SIG-M5 treated with dmso at 0.1 percent for 504 hours (cell line): ENCODE results near the gene IL19.
"Not testable (repeated sequence)": the region's sequence is repeated elsewhere in the genome, so short reads cannot be mapped to it uniquely, and the experiment has no call there.

Experiments used
- DNase-seq: peaks from one replicate; lab custom pipeline; 2025; ENCODE audit not compliant: unreplicated experiment; lab: John Stamatoyannopoulos, UW

The IL19 gene

DNA sequence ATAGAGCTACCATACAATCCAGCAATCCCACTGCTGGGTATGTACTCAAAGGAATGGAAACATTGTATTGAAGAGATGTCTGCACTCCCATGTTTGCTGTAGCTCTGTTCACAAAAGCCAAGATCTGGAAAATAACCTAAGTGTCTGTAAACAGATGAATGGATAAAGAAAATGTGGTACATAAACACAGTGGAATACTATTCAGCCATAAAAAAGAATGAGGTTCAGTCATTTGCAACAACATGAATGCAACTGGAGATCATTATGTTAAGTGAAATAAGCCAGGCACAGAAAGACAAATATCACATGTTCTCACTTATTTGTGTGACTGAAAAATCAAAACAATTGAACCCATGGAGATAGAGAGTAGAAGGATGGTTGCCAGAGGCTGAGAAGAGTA, 83.1 kb downstream of the IL19 start:
- not testable (repeated sequence) for DNase-seq

GRCh38 chr1:206854401-206855129, 84.0 kb downstream of the IL19 start:
- DNase-seq: no peak

DNA sequence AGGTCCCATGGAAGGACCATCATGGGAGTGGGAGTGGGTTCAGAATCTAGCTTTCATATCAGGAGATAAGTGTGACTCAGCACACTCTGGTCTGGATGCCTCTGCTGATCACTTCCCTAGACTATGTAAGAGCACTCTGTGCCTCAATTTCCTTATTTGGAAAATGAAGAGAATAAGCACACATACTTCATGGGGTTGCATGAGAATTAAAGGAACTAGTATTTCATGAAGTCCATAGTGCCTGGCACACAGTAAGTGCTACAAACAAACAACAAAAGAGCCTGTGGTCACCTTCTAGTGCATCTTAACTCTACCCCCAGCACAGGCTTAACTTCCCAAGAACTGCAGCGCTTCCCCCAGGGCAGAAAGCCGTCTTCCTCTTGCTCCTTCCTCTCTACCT, 85.3 kb downstream of the IL19 start:
- no peak for DNase-seq

GRCh38 chr1:206856674-206857464, 86.3 kb downstream of the IL19 start:
- DNase-seq: peak; percentile 24

GRCh38 chr1:206859082-206859521, 88.5 kb downstream of the IL19 start:
- DNase-seq: peak; percentile 36

DNA sequence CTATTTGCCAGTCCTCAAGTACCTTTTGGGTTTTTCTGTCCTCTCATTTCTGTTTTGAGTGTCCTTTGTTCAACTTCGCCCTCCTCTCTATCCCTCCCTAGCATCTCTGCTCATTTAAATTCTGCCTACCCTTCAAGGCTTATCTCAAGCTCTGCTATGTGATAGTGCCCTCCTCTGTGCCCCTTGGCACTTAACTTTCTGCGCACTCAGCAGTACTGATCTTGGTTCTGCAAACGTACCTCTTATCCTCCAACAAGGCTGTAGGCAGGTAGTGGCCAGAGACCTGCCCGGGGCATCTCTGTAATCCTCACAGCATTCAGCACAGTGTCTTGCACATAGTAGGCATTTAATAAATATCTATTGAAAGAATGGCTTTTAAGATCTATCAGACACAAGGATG, 89.6 kb downstream of the IL19 start:
- DNase-seq: no peak

DNA sequence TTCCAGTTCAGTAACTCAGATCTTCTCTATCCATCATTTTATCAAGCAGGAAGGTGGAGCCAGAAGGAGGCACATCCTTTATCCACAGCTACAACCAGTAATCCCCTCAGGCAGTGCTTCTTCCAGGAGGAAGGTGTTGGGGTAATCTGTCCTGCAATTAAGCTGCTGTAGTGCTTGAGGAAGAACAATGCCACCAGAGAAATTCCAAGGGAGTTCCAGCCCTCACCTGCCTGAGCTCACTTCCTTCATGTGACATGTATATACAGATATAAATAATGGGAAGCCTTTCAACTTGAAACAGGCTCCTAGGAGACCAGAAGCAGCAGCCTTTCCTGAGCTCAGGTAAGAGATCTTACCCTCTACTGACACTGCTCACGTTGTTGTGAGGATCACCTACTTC, 92.7 kb downstream of the IL19 start:
- no peak for DNase-seq

DNA sequence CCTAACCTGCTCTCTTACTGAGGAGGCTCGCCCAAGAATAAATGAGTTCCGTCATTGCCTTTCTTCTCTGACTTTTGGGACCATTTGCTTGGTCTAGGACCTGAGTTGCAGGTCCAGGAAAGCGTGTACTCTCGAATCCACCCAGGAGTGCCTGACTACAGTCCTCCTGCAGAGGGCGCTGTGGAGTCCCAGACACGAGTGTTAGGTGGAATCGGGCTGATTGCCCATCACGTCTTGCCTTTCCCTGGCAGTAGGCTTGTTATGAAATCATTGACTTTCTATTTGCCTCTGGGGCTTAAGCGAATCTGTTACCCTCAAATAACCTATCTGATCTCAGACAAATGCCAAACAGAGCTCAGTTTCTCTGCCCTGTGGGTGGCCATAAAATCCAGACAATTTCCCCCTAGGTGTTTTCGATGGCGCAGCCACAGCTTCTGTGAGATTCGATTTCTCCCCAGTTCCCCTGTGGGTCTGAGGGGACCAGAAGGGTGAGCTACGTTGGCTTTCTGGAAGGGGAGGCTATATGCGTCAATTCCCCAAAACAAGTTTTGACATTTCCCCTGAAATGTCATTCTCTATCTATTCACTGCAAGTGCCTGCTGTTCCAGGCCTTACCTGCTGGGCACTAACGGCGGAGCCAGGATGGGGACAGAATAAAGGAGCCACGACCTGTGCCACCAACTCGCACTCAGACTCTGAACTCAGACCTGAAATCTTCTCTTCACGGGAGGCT, 94.5 kb downstream of the IL19 start, which contains the start of gene IL20:
IL20 (plus strand) TSS at position 685 of the 733 bp plus-strand sequence. CDS start 230 bp downstream, outside the sequence.
- DNase-seq: peak; percentile 78

- DNase-seq: no peak
These were observed 95.5 kb downstream of the IL19 start for GRCh38 chr1:206866062-206866461.

DNA sequence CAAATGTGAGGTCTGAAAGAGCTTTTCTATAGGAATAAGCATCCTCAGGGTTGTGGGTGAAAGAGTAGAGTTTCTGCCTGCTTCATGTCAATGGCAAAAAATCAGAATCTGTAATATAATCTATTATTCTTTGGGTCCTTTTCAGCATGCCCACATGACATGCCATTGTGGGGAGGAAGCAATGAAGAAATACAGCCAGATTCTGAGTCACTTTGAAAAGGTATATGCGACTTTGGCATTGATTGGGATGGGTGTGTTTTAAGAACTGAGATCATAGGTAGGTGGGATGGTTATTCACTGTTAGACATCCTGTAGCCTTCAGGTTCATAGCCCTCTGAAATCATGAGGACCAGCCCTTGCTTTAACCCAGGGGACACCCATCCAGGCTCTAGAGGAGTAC, 96.7 kb downstream of the IL19 start:
- DNase-seq: no peak

DNA sequence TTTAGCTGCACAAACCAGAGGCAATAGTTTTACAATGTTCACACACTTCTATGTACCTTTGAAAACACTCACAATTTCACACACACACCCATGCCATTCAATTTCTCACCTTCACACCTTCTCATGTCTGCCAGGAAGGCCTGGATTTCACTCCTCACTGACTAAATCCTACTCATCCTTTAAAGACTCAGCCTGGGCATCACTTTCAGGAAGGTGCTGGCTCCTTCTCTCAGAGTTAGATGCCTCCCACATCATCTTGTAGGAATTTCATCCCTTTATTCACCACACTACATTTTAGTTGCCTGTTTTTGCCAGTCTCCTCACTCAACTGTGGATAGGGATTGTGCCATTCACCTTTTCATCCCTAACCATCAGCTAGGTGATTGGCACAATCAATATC, 97.1 kb downstream of the IL19 start:
- no peak for DNase-seq

DNA sequence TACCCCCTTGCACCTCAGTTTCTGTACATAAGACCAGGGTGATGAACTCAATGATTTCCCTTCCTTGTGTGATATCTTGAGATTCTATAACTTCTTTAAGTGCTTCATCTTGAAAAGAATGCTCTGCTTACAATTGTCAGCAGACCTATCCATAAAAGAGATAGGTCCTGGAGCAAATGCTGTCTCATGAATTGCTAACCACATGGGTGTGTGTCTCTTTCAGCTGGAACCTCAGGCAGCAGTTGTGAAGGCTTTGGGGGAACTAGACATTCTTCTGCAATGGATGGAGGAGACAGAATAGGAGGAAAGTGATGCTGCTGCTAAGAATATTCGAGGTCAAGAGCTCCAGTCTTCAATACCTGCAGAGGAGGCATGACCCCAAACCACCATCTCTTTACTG, 97.7 kb downstream of the IL19 start:
- no peak for DNase-seq

DNA sequence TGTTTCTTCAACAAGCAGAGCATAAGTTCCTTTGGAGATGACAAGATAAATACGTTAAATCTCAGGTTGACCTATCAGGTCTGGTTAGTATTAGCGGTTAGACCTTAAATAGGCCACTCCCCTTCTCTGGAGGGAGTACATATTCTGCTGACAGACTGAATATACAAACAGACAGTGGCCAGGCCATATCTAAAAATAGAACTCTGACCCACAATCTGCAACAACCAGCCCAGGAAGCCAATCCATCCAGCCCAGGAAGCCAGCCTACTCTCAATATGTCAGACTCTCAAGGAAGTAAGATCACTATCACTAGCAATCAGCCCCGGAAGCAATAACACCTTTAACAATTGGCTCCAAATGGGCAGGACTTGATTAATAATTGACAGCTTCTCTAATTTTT, 101.6 kb downstream of the IL19 start:
- DNase-seq: no peak

- DNase-seq: no peak
These were observed 103.1 kb downstream of the IL19 start for GRCh38 chr1:206873603-206874188.

GRCh38 chr1:206875752-206876377, 105.3 kb downstream of the IL19 start:
- no peak for DNase-seq

DNA sequence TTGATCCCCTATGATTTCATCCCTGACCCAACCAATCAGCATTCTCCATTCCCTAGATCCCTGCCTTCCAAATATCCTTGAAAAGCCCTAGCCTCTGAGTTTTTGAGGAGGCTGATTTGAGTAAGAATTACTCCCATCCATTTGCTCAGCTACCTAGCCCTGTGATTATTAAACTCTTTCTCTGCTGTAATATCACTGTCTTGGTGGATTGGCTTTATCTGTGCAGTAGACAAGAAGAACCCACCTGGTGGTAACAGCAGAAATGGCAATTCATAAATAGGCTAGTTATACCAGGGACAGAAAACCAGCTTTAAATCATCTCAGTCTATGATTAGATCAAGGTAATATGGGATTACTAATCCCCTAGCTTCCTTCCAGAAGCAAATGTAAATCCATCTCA, 107.9 kb downstream of the IL19 start:
- DNase-seq: peak; percentile 44

DNA sequence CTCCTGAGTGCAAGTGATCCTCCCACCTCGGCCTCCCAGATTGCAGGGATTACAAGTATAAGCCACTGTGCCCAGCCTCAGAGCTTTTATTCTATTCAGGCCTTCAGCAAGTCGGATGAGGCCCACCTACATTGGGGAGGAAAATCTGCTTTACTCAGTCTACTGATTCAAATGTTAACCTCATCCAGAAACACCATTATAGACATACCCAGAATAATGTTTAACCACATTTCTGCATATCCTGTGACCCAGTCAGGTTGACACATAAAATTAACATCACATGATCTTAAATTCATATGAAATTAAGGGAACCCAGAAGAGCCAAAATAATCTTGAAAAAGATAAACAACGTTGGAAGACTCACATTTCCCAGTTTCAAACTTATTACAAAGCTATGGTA, 109.7 kb downstream of the IL19 start:
- DNase-seq: no peak

DNA sequence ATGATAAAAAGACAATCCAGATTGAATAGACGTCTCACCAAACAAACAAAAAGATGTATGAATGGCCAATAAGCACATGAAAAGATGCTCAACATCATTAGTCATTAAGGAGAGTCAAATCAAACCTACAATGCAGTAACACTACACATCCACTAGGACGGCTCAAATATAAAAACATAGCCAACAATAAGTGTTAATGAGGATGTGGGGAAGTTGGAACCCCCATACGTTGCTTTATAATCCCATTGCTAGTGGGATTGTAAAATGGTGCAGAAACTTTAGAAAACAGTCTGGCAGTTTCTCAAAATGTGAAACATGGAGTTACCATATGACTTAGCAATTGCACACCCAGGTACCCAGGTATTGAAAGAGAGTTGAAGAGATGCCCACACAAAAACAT, 112.0 kb downstream of the IL19 start:
- DNase-seq: peak; percentile 32

DNA sequence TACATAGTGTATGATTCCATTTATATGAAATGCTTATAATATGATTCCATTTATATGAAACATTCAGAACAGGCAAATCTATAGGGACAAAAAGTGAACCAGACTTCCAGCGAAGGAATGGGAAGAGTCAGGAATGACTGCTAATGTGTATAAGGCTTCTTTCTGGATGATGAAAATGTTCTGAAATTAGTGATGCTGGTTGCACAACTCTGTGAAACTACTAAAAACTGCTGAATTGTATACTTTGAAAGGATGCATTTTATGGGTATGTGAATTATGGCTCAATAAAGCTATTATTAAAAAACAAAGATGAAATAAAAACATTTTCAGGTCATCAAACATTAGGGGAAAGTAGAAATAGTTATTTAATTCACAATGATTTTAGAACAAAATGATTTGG, 112.6 kb downstream of the IL19 start:
- no peak for DNase-seq

DNA sequence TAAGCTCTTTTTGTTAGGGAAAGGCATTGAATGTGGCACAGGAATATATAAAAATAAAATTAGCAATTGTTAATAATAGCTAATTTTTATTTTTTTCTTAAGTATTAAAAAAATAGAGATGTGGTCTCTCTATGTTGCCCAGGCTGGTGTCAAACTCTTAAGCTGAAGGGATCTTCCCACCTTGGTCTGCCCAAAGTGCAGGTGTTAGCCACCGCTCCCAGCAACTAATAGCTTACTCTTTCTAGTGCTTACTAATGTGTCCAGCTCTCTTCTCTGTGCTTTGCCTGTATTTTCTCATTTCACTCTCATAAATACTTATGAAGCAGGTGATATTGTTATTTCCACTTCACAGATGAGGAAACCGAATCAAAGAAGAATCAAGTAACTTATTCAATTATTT, 113.3 kb downstream of the IL19 start:
- DNase-seq: no peak
